Natural killer cell (primary cell): ENCODE data around the gene SHROOM3. TPM values are rescaled to one million over a fixed set of nuclear protein-coding genes. Genes with fewer than 3 reads are reported as not detected.

Experiments used
- ATAC-seq, 3 donors: fragments of 150-1000 bp in 2 of 3; fragments of 200-7000 bp in 1 of 3; cut with Tn5 transposase; 1 replicate in 1 of 3; 2 replicates in 2 of 3; pipeline ENCODE4 v1.10.0; 2021; ENCODE audit warnings: mild to moderate bottlenecking in 2 of 3, moderate library complexity in 2 of 3
- DNase-seq, 2 donors: peaks; one replicate each; pipeline versions ENCODE4 v3.0.0 to v3.0.0-alpha.2; 2013 to 2021; ENCODE audit warnings: mixed read lengths in 1 of 2
- H3K27ac ChIP-seq: one replicate; pipeline ENCODE4 v1.5.1; 2013; ENCODE audit warnings: mild to moderate bottlenecking, low read length
- H3K27me3 ChIP-seq: one replicate; pipeline ENCODE4 v1.6.1; 2013; ENCODE audit warnings: low read length; ENCODE audit not compliant: control insufficient read depth, insufficient read depth
- H3K36me3 ChIP-seq: one replicate; pipeline ENCODE4 v1.6.1; 2013; ENCODE audit warnings: low read length; ENCODE audit not compliant: control insufficient read depth, insufficient read depth
- H3K4me1 ChIP-seq: one replicate; pipeline ENCODE4 v1.6.1; 2013; ENCODE audit warnings: low read length; ENCODE audit not compliant: control insufficient read depth, insufficient read depth
- H3K4me3 ChIP-seq: one replicate; pipeline ENCODE4 v1.5.1; 2013; ENCODE audit warnings: low read length
- H3K9me3 ChIP-seq: one replicate; pipeline ENCODE4 v1.6.1; 2013; ENCODE audit warnings: low read length; ENCODE audit not compliant: control insufficient read depth, insufficient read depth
- H3K27ac Mint-ChIP-seq, 2 donors: one replicate each; pipeline ENCODE4 v1.8.0; 2022; ENCODE audit warnings: mild to moderate bottlenecking in 2 of 2, mixed read lengths in 2 of 2, moderate library complexity in 1 of 2
- H3K27me3 Mint-ChIP-seq, 2 donors: one replicate each; pipeline ENCODE4 v1.8.0; 2022; ENCODE audit warnings: low read depth in 2 of 2, mixed read lengths in 2 of 2
- H3K36me3 Mint-ChIP-seq: one replicate; pipeline ENCODE4 v1.8.0; 2022; ENCODE audit warnings: mixed read lengths
- H3K4me1 Mint-ChIP-seq, 2 donors: one replicate each; pipeline ENCODE4 v1.8.0; 2022; ENCODE audit warnings: mixed read lengths in 2 of 2
- H3K4me3 Mint-ChIP-seq: one replicate; pipeline ENCODE4 v1.8.0; 2022; ENCODE audit warnings: mild to moderate bottlenecking, moderate library complexity, mixed read lengths
- H3K9me3 Mint-ChIP-seq, 2 donors: one replicate each; pipeline ENCODE4 v1.8.0; 2022; ENCODE audit warnings: mixed read lengths in 2 of 2
- WGBS: methylation state at CpG from one replicate; pipeline ENCODE4 v1.1.7; 2013; ENCODE audit warnings: missing lambda C conversion rate; ENCODE audit not compliant: insufficient coverage; 5-methylcytosine and 5-hydroxymethylcytosine counted together
- intact Hi-C: fragments of 100-400 bp; cut with micrococcal nuclease; formaldehyde crosslinking; loops from one replicate; pipeline ENCODE4 v1.14.2; 2022
- total RNA-seq, 4 donors: library from RNA; stranded (reverse); fragments of 120-200 nt in 1 of 4; gene quantifications; one replicate each; pipeline versions ENCODE4 v1.2.3 to v1.2.4, GENCODE V29; 2013 to 2022
- TF ChIP-seq, protein P1 (sequence below): fragments of 200-600 bp; IDR thresholded peaks from one replicate; pipeline ENCODE4 v1.8.0; 2022; ENCODE audit warnings: antibody characterized with exemption

Gene SHROOM3
- total RNA-seq, 3 donors from 2014 or later (not counting 1 experiment from before 2014, with no cell fraction given): 0.63 TPM; not detected in 2

DNA sequence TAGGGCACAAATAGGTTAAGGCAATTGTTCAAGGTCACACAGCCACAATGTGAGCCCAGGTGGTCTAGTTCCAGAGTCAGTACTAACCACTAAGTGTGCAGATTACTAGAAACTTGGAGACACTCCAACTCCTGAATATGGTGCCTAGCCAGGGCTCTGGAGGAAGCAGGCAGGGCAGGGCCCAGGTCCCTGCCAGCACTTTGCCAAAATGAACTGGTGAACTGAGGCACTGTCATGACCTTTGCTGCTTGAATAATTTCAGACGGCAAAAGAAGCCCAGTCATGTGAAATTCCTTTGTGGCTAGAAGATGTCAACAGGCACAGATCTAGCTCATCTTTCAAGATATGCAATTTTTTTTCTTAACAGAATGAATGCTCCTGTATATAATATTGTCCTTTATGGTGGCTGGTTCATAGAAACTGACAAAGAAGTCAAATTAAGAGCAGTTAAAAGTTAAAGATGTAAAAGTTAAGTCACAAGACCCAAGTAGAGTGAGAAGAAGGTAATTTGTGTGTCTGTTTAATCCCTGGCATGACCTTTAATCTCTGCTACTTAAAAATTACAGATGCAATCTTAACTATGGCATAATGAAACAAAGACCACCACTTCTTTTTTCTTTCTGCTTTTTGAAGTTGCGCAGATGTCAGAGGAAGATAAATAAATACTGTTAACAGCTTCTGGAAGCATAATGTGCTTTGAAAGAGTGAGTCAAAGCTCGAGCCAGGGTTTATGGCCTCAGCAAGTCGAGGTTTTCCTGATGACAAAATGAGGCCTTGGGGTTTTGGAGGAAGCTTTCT lies 54.1 kb downstream of the SHROOM3 start:
- 66% methylated on average over 4 of the region's 4 CpGs for WGBS
- no peaks in the 10 kb centered on the region for H3K36me3 ChIP-seq
- Mint-ChIP-seq H3K27ac (no peak overlapping the region), H3K9me3 (no peaks in the 10 kb centered on the region), H3K4me3 (no peak overlapping the region), H3K27me3 (no peaks in the 10 kb centered on the region), H3K4me1 (peaks cover 0 to 5% of the 10 kb centered on the region in 2 donors), H3K36me3 (no peaks in the 10 kb centered on the region)
- H3K4me3 ChIP-seq: no peak overlapping the region
- ATAC-seq (no peak), DNase-seq (no peak)
- H3K27me3 ChIP-seq: no peaks in the 10 kb centered on the region
- no peaks in the 10 kb centered on the region for H3K9me3 ChIP-seq
- intact Hi-C loops: no loop called here
- TF ChIP-seq, protein P1, sequence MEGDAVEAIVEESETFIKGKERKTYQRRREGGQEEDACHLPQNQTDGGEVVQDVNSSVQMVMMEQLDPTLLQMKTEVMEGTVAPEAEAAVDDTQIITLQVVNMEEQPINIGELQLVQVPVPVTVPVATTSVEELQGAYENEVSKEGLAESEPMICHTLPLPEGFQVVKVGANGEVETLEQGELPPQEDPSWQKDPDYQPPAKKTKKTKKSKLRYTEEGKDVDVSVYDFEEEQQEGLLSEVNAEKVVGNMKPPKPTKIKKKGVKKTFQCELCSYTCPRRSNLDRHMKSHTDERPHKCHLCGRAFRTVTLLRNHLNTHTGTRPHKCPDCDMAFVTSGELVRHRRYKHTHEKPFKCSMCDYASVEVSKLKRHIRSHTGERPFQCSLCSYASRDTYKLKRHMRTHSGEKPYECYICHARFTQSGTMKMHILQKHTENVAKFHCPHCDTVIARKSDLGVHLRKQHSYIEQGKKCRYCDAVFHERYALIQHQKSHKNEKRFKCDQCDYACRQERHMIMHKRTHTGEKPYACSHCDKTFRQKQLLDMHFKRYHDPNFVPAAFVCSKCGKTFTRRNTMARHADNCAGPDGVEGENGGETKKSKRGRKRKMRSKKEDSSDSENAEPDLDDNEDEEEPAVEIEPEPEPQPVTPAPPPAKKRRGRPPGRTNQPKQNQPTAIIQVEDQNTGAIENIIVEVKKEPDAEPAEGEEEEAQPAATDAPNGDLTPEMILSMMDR: no peak
- no peaks in the 10 kb centered on the region for H3K4me1 ChIP-seq
- H3K27ac ChIP-seq: no peak overlapping the region

DNA sequence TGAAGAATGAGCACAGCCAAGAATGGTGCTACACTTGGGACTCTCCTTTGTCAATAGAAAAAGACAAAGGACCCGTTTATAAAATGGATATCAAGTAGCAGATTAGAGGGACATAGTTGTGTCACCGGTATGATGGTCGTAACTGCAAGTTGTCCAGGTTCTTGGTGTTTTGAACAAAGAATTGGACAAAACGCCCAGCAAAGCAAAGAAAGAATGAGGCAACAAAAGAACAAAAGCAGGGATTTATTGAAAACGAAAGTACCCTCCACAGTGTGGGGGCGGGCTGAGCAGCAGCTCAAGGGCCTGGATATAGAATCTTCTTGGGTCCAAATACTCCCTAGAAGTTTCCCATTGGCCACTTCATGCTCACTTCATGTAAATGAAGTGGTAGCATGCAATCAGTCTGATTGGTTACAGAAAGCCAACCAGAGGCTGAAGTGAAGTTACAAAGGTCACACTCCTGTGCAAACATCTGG lies 54.7 kb downstream of the SHROOM3 start:
- intact Hi-C loops: no loop called here

DNA sequence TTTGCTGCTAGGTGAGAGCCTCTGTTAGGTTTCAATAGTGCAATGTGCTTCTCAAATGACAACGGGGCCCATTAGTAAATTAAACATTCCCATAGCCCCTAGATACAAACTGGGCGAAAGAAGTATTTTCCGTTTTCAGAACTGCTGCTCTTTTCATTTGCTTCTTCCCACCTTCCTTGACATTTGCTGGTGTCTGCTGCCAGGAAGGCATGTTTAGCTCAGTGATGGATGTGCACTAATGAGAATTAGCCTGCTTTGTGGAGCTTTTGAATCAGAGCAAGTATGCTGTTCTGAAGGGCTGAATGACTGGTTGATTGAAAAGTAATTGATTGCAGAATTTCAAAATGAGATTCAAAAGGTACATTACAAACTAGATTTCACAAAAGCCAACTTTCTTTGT lies 57.0 kb downstream of the SHROOM3 start:
- Mint-ChIP-seq H3K27ac (no peak overlapping the region), H3K9me3 (no peaks in the 10 kb centered on the region), H3K4me1 (peaks cover 0 to 5% of the 10 kb centered on the region in 2 donors), H3K36me3 (no peaks in the 10 kb centered on the region), H3K4me3 (no peak overlapping the region), H3K27me3 (peaks cover 6 to 7% of the 10 kb centered on the region in 2 donors)
- H3K4me1 ChIP-seq: no peaks in the 10 kb centered on the region
- no peaks in the 10 kb centered on the region for H3K9me3 ChIP-seq
- H3K36me3 ChIP-seq: no peaks in the 10 kb centered on the region
- no peak overlapping the region for H3K4me3 ChIP-seq
- 89% methylated on average over 3 of the region's 3 CpGs for WGBS
- H3K27ac ChIP-seq: no peak overlapping the region
- intact Hi-C loops: no loop called here
- no peak for DNase-seq
- TF ChIP-seq, protein P1: no peak
- ATAC-seq: no peak
- H3K27me3 ChIP-seq: no peaks in the 10 kb centered on the region

More for the DNA sequence above, 54.7 kb downstream of the SHROOM3 start:
- DNase-seq: no peak
- Mint-ChIP-seq H3K9me3 (no peaks in the 10 kb centered on the region), H3K4me1 (peaks cover 0 to 5% of the 10 kb centered on the region in 2 donors), H3K4me3 (no peak overlapping the region), H3K27ac (no peak overlapping the region), H3K27me3 (no peaks in the 10 kb centered on the region), H3K36me3 (no peaks in the 10 kb centered on the region)
- WGBS: 79% methylated on average over 6 of the region's 6 CpGs
- ATAC-seq: no peak
- Histone ChIP-seq H3K9me3 (no peaks in the 10 kb centered on the region), H3K4me3 (no peak overlapping the region), H3K4me1 (no peaks in the 10 kb centered on the region), H3K27me3 (no peaks in the 10 kb centered on the region), H3K36me3 (no peaks in the 10 kb centered on the region), H3K27ac (no peak overlapping the region)
- TF ChIP-seq, protein P1: no peak
